ENCODE results near the gene CD40.

GRCh38 chr20:46078954-46079353, 39.2 kb upstream of the CD40 start:
- TF ChIP-seq POLR2A (IDR thresholded peaks at IDR 0.05): no peak
- TF ChIP-seq, protein P1, sequence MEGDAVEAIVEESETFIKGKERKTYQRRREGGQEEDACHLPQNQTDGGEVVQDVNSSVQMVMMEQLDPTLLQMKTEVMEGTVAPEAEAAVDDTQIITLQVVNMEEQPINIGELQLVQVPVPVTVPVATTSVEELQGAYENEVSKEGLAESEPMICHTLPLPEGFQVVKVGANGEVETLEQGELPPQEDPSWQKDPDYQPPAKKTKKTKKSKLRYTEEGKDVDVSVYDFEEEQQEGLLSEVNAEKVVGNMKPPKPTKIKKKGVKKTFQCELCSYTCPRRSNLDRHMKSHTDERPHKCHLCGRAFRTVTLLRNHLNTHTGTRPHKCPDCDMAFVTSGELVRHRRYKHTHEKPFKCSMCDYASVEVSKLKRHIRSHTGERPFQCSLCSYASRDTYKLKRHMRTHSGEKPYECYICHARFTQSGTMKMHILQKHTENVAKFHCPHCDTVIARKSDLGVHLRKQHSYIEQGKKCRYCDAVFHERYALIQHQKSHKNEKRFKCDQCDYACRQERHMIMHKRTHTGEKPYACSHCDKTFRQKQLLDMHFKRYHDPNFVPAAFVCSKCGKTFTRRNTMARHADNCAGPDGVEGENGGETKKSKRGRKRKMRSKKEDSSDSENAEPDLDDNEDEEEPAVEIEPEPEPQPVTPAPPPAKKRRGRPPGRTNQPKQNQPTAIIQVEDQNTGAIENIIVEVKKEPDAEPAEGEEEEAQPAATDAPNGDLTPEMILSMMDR (IDR thresholded peaks at IDR 0.05 in 4 of 5, conservative IDR thresholded peaks at IDR 0.05 in 1 of 5): no peak

Measured in gastrocnemius medialis (tissue), 4 donors.